Naive thymus-derived CD8-positive, alpha-beta T cell (primary cell): Measurements from ENCODE around the gene SENP8. TPM values are rescaled to one million over a fixed set of nuclear protein-coding genes. Genes with fewer than 3 reads are reported as not detected.

Experiments
- ATAC-seq, 2 donors: fragments of 150-1000 bp; cut with Tn5 transposase in 1 of 2; sonication (Bioruptor Pico), chemical (Tn5 transposase) in 1 of 2; 1 replicate in 1 of 2; 2 replicates in 1 of 2; pipeline ENCODE4 v1.10.0; 2021; ENCODE audit warnings: mild to moderate bottlenecking in 2 of 2, moderate library complexity in 2 of 2
- POLR2A ChIA-PET: fragments of 350-600 bp; sonication (Branson Sonifier 250); formaldehyde crosslinking; loops from one replicate; lab custom pipeline; 2021; ENCODE audit warnings: antibody characterized with exemption; lab: Charles Lee
- DNase-seq, 10 donors: peaks; one replicate each; pipeline versions ENCODE4 v3.0.0 to v3.0.0-alpha.2; 2020 to 2022
- H3K27ac Mint-ChIP-seq, 10 donors: one replicate each; pipeline ENCODE4 v1.8.0; 2020 to 2022; ENCODE audit warnings: mild to moderate bottlenecking in 10 of 10, mixed read lengths in 10 of 10, moderate library complexity in 4 of 10, inconsistent platforms in 1 of 10
- H3K27me3 Mint-ChIP-seq, 5 donors: one replicate each; pipeline ENCODE4 v1.8.0; 2021 to 2022; ENCODE audit warnings: mixed read lengths in 5 of 5
- H3K36me3 Mint-ChIP-seq, 3 donors: one replicate each; pipeline ENCODE4 v1.8.0; 2020 to 2022; ENCODE audit warnings: mixed read lengths in 3 of 3, mild to moderate bottlenecking in 2 of 3, inconsistent platforms in 1 of 3
- H3K4me1 Mint-ChIP-seq, 4 donors: one replicate each; pipeline ENCODE4 v1.8.0; 2021 to 2022; ENCODE audit warnings: mixed read lengths in 4 of 4
- H3K4me3 Mint-ChIP-seq, 10 donors: one replicate each; pipeline ENCODE4 v1.8.0; 2020 to 2022; ENCODE audit warnings: mild to moderate bottlenecking in 10 of 10, mixed read lengths in 10 of 10, moderate library complexity in 6 of 10, inconsistent platforms in 1 of 10
- H3K9me3 Mint-ChIP-seq, 9 donors: one replicate each; pipeline ENCODE4 v1.8.0; 2020 to 2022; ENCODE audit warnings: mixed read lengths in 9 of 9, mild to moderate bottlenecking in 3 of 9, inconsistent platforms in 1 of 9, moderate library complexity in 1 of 9
- polyA plus RNA-seq, 3 donors: library from polyadenylated mRNA; unstranded; fragments of 300-500 nt; fragmentation: Illumina TruSeq; gene quantifications; one replicate each; pipeline ENCODE4 v1.2.3, GENCODE V29; 2021
- total RNA-seq, 8 experiments: library from RNA in 2 of 8; stranded (reverse) in 2 of 8; gene quantifications; one replicate each; pipeline ENCODE4 v1.2.3 and lab custom pipeline; 2021 to 2026

Gene SENP8
- total and polyA plus RNA-seq, 5 experiments from 2014 or later, result 0.41 to 2.2 (median 1.4) TPM

DNA sequence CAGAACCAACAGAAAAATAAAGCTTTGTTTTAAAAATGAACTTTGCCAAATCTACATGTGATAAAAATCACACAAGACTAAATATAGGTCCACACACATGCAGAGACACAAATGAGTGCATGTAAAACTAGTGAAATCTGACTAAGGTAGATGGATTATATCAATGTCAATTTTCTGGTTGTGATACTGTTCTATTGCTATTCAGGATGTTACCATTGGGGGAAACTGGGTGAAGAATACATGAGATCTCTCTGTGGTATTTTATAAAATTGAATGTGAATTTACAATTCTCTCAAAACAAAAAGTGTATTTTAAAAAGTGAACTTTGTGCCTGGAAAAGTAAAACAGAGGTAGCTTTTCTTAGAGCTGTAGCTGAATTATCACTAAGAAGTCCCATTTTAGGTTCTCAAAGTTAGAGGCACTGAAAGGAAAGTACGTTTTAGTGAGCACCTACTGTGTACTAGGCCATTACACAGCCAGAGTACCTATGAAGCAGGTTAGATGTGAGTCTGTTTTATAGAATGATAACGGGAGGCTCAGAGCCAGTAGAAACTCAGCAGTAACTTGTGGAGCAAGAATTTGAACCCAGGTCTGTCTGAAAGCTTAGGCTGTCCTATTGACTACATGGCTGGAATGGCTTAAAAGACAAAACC lies 71.2 kb downstream of the SENP8 start:
- peaks cover 4 to 39% (median 28%) of the 10 kb centered on the region in 5 donors for H3K27me3 Mint-ChIP-seq
- no peaks in the 10 kb centered on the region for H3K4me1 Mint-ChIP-seq
- H3K9me3 Mint-ChIP-seq, result no peaks in the 10 kb centered on the region
- no peaks in the 10 kb centered on the region for H3K36me3 Mint-ChIP-seq
- POLR2A ChIA-PET, result no interaction called here
- no peak for ATAC-seq
- no peak overlapping the region for H3K4me3 Mint-ChIP-seq
- H3K27ac Mint-ChIP-seq, result no peak overlapping the region
- DNase-seq, result no peak

- POLR2A ChIA-PET, result no interaction called here
- peaks cover 0 to 11% (median 2%) of the 10 kb centered on the region in 4 donors for H3K4me1 Mint-ChIP-seq
- ATAC-seq, result no peak
- no peak for DNase-seq
- H3K36me3 Mint-ChIP-seq, result peaks cover 0 to 2% (median 0%) of the 10 kb centered on the region in 3 donors
- no peak overlapping the region for H3K27ac Mint-ChIP-seq
- H3K27me3 Mint-ChIP-seq, result peaks cover 11 to 45% (median 24%) of the 10 kb centered on the region in 5 donors
- no peaks in the 10 kb centered on the region for H3K9me3 Mint-ChIP-seq
- H3K4me3 Mint-ChIP-seq, result no peak overlapping the region
These were observed 74.2 kb downstream of the SENP8 start for GRCh38 chr15:72192416-72192815.

Other genes starting within 250 kb of the SENP8 start
- gene MYO9A, start 253 bp upstream of the SENP8 start, total RNA-seq, result 10 to 100 TPM; 44.0 to 45.2 TPM
- gene MYO9A, start 253 bp upstream of the SENP8 start, polyA plus RNA-seq, result 10 to 100 TPM; 11.7 to 13.3 (median 12.9) TPM
- gene GRAMD2A, start 79.4 kb downstream of the SENP8 start, total RNA-seq, result not detected
- gene GRAMD2A, start 79.4 kb downstream of the SENP8 start, polyA plus RNA-seq, result not detected
- gene PKM, start 112.8 kb downstream of the SENP8 start, total RNA-seq, result 100 to 1,000 TPM; 277 to 285 TPM
- gene PKM, start 112.8 kb downstream of the SENP8 start, polyA plus RNA-seq, result 100 to 1,000 TPM; 305 to 330 (median 318) TPM
- 100 to 1,000 TPM; 122 to 133 TPM for gene PARP6, start 154.2 kb downstream of the SENP8 start, total RNA-seq
- 10 to 100 TPM; 13.1 to 38.2 (median 13.9) TPM for gene PARP6, start 154.2 kb downstream of the SENP8 start, polyA plus RNA-seq
- 1 to 10 TPM; 4.7 to 5.9 TPM for gene CELF6, start 201.8 kb downstream of the SENP8 start, total RNA-seq
- gene CELF6, start 201.8 kb downstream of the SENP8 start, polyA plus RNA-seq, result under 1 TPM in 1 of 3 donors, not detected in 2; 0.18 TPM